Activated T-helper 2 cell treated with anti-CD3 and anti-CD28 coated beads, Interferon-gamma antibody, Interleukin-2, Interleukin-4, amounts not matched to agents 10 μg/mL and 5 μg/mL and 100 μg/mL, durations not matched to agents 14 hours and 24 hours and 36 hours (primary cell): ENCODE data around the gene TAF9B. TPM values are rescaled to one million over a fixed set of nuclear protein-coding genes. Genes with fewer than 3 reads are reported as not detected.
"Not testable (repeated sequence)": the region's sequence is repeated elsewhere in the genome, so short reads cannot be mapped to it uniquely, and the experiment has no call there.

ENCODE experiments used
- DNase-seq: peaks from one replicate; pipeline ENCODE4 v3.0.0; 2021; ENCODE audit warnings: low spot score
- H3K27ac Mint-ChIP-seq: one replicate; pipeline ENCODE4 v1.8.0; 2021; ENCODE audit warnings: mixed read lengths
- H3K27me3 Mint-ChIP-seq: one replicate; pipeline ENCODE4 v1.8.0; 2021; ENCODE audit warnings: low read depth, mixed read lengths
- H3K36me3 Mint-ChIP-seq: one replicate; pipeline ENCODE4 v1.8.0; 2021; ENCODE audit warnings: low read depth, mixed read lengths
- H3K4me1 Mint-ChIP-seq: one replicate; pipeline ENCODE4 v1.8.0; 2021; ENCODE audit warnings: low read depth, mixed read lengths
- H3K4me3 Mint-ChIP-seq: one replicate; pipeline ENCODE4 v1.8.0; 2021; ENCODE audit warnings: low read depth, mild to moderate bottlenecking, moderate library complexity, mixed read lengths
- H3K9me3 Mint-ChIP-seq: one replicate; pipeline ENCODE4 v1.8.0; 2021; ENCODE audit warnings: mixed read lengths
- intact Hi-C: fragments of 100-400 bp; cut with micrococcal nuclease; formaldehyde crosslinking; loops from one replicate; pipeline ENCODE4 v1.15.1; 2023
- total RNA-seq: library from RNA; stranded (reverse); gene quantifications from 2 replicates; pipeline ENCODE4 v1.2.3, GENCODE V29; 2022

The TAF9B gene, protein sequence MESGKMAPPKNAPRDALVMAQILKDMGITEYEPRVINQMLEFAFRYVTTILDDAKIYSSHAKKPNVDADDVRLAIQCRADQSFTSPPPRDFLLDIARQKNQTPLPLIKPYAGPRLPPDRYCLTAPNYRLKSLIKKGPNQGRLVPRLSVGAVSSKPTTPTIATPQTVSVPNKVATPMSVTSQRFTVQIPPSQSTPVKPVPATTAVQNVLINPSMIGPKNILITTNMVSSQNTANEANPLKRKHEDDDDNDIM
- 16.8 and 17.0 TPM in 2 replicates for total RNA-seq

GRCh38 chrX:78139160-78140123 is at the start of gene TAF9B:
TSS of gene TAF9B (minus strand) at chrX:78139650. CDS start at chrX:78139611, 39 bp downstream.
- intact Hi-C loops: loop anchor here (1.0 to 10.0 kb wide), 4 partner anchors 183 to 805 kb away; partner anchors contain the start of gene P2RY10
- Mint-ChIP-seq H3K4me1 (peaks cover 8% of the 10 kb centered on the region), H3K36me3 (no peaks in the 10 kb centered on the region), H3K4me3 (peak within 1 kb of the TSS; percentile 88), H3K27me3 (no peaks in the 10 kb centered on the region), H3K9me3 (no peaks in the 10 kb centered on the region), H3K27ac (peak within 1 kb of the TSS; percentile 93)
- peak; percentile 80 for DNase-seq

- no peak for DNase-seq
- Mint-ChIP-seq H3K4me3 (no peak overlapping the region), H3K36me3 (no peaks in the 10 kb centered on the region), H3K27me3 (no peaks in the 10 kb centered on the region), H3K9me3 (peaks cover 15% of the 10 kb centered on the region), H3K27ac (no peak overlapping the region), H3K4me1 (no peaks in the 10 kb centered on the region)
- intact Hi-C loops: no loop called here
These were observed 43.4 kb upstream of the TAF9B start for GRCh38 chrX:78182881-78183280.

GRCh38 chrX:78181307-78181706 is 41.9 kb upstream of the TAF9B start:
- DNase-seq: no peak
- Mint-ChIP-seq H3K36me3 (no peaks in the 10 kb centered on the region), H3K27ac (no peak overlapping the region), H3K27me3 (no peaks in the 10 kb centered on the region), H3K9me3 (peaks cover 15% of the 10 kb centered on the region), H3K4me1 (no peaks in the 10 kb centered on the region), H3K4me3 (no peak overlapping the region)
- intact Hi-C loops: no loop called here

DNA sequence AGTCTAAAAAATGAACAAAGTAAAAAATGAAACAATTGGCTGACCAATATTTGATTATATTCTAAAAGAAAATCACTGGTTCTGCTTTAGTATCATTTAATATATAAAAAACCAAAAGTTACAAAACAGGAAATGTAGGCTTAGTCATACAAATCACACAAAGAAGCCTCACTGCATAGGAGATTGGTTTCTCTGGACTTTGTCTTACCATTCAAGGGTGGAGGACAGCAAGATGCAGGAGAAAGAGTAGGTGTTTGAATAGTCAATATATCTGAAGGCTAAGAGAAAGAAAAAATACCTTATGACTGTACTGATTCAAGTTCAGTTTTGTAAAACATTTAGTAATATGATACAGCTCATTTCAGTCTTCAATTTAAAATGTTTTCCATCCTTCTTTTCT is 28.6 kb upstream of the TAF9B start:
- no peak for DNase-seq
- Mint-ChIP-seq H3K4me1 (no peaks in the 10 kb centered on the region), H3K36me3 (no peaks in the 10 kb centered on the region), H3K27ac (no peak overlapping the region), H3K4me3 (no peak overlapping the region), H3K27me3 (no peaks in the 10 kb centered on the region), H3K9me3 (no peaks in the 10 kb centered on the region)
- intact Hi-C loops: no loop called here

DNA sequence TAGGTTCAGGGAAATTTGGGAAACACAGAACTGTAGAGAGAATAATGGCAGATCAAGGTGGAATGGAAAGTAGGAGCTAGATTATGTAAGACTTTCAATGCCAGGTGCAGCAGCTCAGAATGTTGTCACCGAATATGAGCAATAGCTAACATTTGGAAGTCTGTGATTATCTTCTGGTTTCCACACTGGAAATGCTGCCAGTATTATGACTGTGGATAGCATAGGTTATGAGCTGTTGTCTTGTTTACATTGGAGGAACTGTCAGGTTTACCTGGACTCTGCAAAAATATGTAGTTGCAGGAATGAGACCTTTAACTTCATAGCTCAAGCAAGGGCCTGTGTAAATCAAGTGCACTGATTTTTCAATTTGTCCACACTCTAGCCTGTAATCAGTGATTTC is 26.0 kb upstream of the TAF9B start:
- DNase-seq: no peak
- Mint-ChIP-seq H3K4me1 (no peaks in the 10 kb centered on the region), H3K27me3 (no peaks in the 10 kb centered on the region), H3K27ac (no peak overlapping the region), H3K36me3 (no peaks in the 10 kb centered on the region), H3K9me3 (peaks cover 3% of the 10 kb centered on the region), H3K4me3 (no peak overlapping the region)
- intact Hi-C loops: no loop called here

- H3K4me3 Mint-ChIP-seq, H3K4me1 Mint-ChIP-seq, H3K27me3 Mint-ChIP-seq, H3K27ac Mint-ChIP-seq, H3K9me3 Mint-ChIP-seq, DNase-seq, intact Hi-C loops, H3K36me3 Mint-ChIP-seq: not testable (repeated sequence)
These were observed 23.7 kb upstream of the TAF9B start for GRCh38 chrX:78163175-78163574.

DNA sequence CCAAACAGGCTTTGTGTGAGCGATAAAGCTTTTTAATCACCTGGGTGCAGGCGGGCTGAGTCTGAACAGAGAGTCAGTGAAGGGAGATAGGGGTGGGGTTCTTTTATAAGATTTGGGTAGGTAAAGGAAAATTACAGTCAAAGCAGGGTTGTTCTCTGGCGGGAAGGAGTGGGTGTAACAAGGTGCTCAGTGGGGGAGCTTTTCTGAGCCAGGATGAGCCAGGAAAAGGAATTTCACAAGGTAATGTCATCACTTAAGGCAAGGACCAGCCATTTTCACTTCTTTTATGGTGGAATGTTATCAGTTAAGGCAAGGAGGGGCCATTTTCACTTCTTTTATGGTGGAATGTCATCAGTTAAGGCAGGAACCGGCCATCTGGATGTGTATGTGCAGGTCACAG is 21.3 kb upstream of the TAF9B start:
- H3K4me3 Mint-ChIP-seq, DNase-seq, H3K4me1 Mint-ChIP-seq, intact Hi-C loops, H3K36me3 Mint-ChIP-seq, H3K27me3 Mint-ChIP-seq, H3K9me3 Mint-ChIP-seq, H3K27ac Mint-ChIP-seq: not testable (repeated sequence)

DNA sequence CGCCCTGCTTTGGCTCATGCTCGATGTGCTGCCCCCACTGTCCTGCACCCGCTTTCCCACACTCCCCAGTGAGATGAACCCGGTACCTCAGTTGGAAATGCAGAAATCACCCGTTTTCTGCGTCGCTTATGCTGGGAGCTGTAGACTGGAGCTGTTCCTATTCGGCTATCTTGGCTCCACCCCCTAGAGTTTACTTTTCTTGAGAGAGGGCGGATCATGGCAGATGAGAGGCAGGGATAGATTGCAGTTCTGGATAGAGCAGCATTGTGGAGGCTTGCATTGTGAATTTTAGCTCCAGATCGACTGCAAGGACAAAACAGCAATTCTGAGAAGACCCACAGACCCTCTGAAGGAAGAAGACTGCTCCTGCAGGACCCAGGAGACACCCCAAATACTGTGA is 18.4 kb upstream of the TAF9B start:
- H3K9me3 Mint-ChIP-seq, H3K36me3 Mint-ChIP-seq, intact Hi-C loops, DNase-seq, H3K27me3 Mint-ChIP-seq, H3K4me1 Mint-ChIP-seq, H3K4me3 Mint-ChIP-seq, H3K27ac Mint-ChIP-seq: not testable (repeated sequence)

DNA sequence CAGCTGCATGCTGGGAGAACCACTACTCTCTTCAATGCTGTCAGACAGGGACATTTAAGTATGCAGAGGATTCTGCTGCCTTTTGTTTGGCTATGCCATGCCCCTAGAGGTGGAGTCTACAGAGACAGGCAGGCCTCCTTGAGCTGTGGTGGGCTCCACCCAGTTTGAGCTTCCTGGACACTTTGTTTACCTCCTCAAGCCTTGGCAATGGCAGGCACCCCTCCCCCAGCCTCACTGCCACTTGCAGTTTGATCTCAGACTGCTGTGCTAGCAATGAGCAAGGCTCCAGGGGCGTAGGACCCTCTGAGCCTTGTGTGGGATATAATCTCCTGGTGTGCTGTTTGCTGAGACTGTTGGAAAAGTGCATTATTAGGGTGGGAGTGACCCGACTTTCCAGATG is 17.9 kb upstream of the TAF9B start:
- H3K27ac Mint-ChIP-seq, H3K4me3 Mint-ChIP-seq, H3K27me3 Mint-ChIP-seq, DNase-seq, H3K36me3 Mint-ChIP-seq, intact Hi-C loops, H3K9me3 Mint-ChIP-seq, H3K4me1 Mint-ChIP-seq: not testable (repeated sequence)

- H3K4me1 Mint-ChIP-seq, H3K4me3 Mint-ChIP-seq, H3K27me3 Mint-ChIP-seq, DNase-seq, H3K36me3 Mint-ChIP-seq, H3K27ac Mint-ChIP-seq, intact Hi-C loops: not testable (repeated sequence)
- H3K9me3 Mint-ChIP-seq: peaks cover 24% of the 10 kb centered on the region
These were observed 7.6 kb upstream of the TAF9B start for GRCh38 chrX:78147002-78147540.

- peak overlapping the region; percentile 29 for H3K27ac Mint-ChIP-seq
- H3K36me3 Mint-ChIP-seq: no peaks in the 10 kb centered on the region
- DNase-seq: no peak
- no peaks in the 10 kb centered on the region for H3K9me3 Mint-ChIP-seq
- peak overlapping the region; percentile 88 for H3K4me3 Mint-ChIP-seq
- H3K4me1 Mint-ChIP-seq: peaks cover 8% of the 10 kb centered on the region
- intact Hi-C loops: no loop called here
- H3K27me3 Mint-ChIP-seq: no peaks in the 10 kb centered on the region
These were observed 756 bp upstream of the TAF9B start for GRCh38 chrX:78140206-78140605.

DNA sequence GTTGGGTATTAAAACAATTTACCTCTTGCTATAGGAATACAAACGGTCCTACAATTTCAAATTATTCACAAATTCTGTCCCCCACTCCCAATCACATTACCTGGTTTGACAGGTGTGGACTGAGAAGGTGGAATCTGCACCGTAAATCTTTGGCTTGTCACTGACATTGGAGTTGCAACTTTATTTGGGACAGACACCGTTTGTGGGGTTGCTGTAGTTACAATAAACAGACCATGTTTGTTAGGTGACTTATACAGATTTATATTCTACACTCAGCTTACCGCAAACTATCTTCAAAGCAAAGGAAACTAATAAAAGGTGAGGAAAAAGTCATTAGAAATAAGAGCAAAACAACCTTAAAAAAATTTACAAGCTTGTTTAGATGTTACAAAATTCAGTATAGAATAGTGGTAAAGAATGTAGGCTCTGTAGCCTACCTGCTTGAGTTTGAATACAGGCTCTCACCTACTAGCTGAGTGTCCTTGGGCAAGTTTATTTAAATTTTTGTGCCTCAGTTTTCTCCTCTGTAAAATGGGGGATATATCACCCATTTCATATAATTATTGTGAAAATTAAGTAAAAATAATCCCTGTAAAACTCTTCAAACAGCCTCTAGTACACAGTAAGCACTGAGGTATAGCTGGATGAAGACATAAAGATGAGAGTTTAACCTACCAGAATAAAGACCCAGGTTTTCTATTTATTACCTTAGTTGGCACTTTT is 6.1 kb downstream of the TAF9B start:
- Mint-ChIP-seq H3K9me3 (no peaks in the 10 kb centered on the region), H3K36me3 (peaks cover 40% of the 10 kb centered on the region), H3K4me1 (peaks cover 5% of the 10 kb centered on the region), H3K27ac (no peak overlapping the region), H3K27me3 (no peaks in the 10 kb centered on the region), H3K4me3 (no peak overlapping the region)
- no peak for DNase-seq
- intact Hi-C loops: loop anchor here (10.0 kb wide), 1 partner anchor 811 kb away; the partner anchor contains the start of gene P2RY10
